B cell (primary cell): ENCODE measurements around the gene SFTPD. TPM values are rescaled to one million over a fixed set of nuclear protein-coding genes. Genes with fewer than 3 reads are reported as not detected.

Experiments
- ATAC-seq: fragments of 200-7000 bp; cut with Tn5 transposase; one replicate; pipeline ENCODE4 v1.10.0; 2021; ENCODE audit warnings: low read depth, mild to moderate bottlenecking, moderate number of reproducible peaks, moderate library complexity
- CTCF ChIA-PET: fragments of 350-600 bp; sonication (Branson Sonifier 250); formaldehyde crosslinking; loops from one replicate; lab custom pipeline; 2021; ENCODE audit warnings: antibody characterized with exemption, inconsistent platforms; lab: Charles Lee
- POLR2A ChIA-PET: fragments of 350-600 bp; sonication (Branson Sonifier 250); formaldehyde crosslinking; loops from one replicate; lab custom pipeline; 2021; ENCODE audit warnings: antibody characterized with exemption; lab: Charles Lee
- DNase-seq: peaks from one replicate; pipeline ENCODE4 v3.0.0; 2013
- H2AFZ ChIP-seq: 2 replicates; pipeline ENCODE4 v1.6.1; 2012; ENCODE audit warnings: mild to moderate bottlenecking, low read depth, low read length; ENCODE audit not compliant: insufficient read depth, poor library complexity, severe bottlenecking
- H3K27ac ChIP-seq, 2 donors: 1 replicate in 1 of 2; 2 replicates in 1 of 2; pipeline ENCODE4 v1.5.1; 2012 to 2013; ENCODE audit warnings: low read length in 2 of 2, mild to moderate bottlenecking in 2 of 2, moderate library complexity in 1 of 2
- H3K27me3 ChIP-seq, 4 experiments: fragments of 200-600 bp in 1 of 4; sonication (generic) in 1 of 4; replicated peaks in 1 of 4; 1 replicate in 2 of 4; 2 replicates in 2 of 4; pipeline versions ENCODE4 v1.6.1 to v1.7.0; 2013 to 2016; ENCODE audit warnings: low read length in 3 of 4, mild to moderate bottlenecking in 2 of 4, mixed read lengths in 1 of 4, moderate library complexity in 1 of 4; ENCODE audit not compliant: insufficient read depth in 4 of 4, control insufficient read depth in 3 of 4; ENCODE audit errors: control extremely low read depth in 1 of 4
- H3K36me3 ChIP-seq, 2 experiments: replicated peaks in 1 of 2; 1 replicate in 1 of 2; 2 replicates in 1 of 2; pipeline versions ENCODE4 v1.6.1 to v1.7.1; 2013; ENCODE audit warnings: low read length in 1 of 2; ENCODE audit not compliant: insufficient read depth in 2 of 2, control insufficient read depth in 1 of 2; ENCODE audit errors: control extremely low read depth in 1 of 2, extremely low read depth in 1 of 2
- H3K4me1 ChIP-seq, 2 donors: fragments of 200-600 bp in 1 of 2; sonication (generic) in 1 of 2; 1 replicate in 1 of 2; 2 replicates in 1 of 2; pipeline versions ENCODE4 v1.5.1 to v1.6.1; 2013 to 2017; ENCODE audit warnings: low read length in 2 of 2; ENCODE audit not compliant: control insufficient read depth in 2 of 2, insufficient read depth in 2 of 2
- H3K4me2 ChIP-seq: replicated peaks from 2 replicates; pipeline ENCODE3; 2012; ENCODE audit warnings: mild to moderate bottlenecking, low read depth, low read length; ENCODE audit not compliant: poor library complexity, severe bottlenecking
- H3K4me3 ChIP-seq, 5 experiments: fragments of 200-600 bp in 1 of 5; sonication (generic) in 1 of 5; 1 replicate in 3 of 5; 2 replicates in 2 of 5; pipeline versions ENCODE4 v1.5.1 to v1.7.0; 2011 to 2016; ENCODE audit warnings: low read length in 4 of 5, mild to moderate bottlenecking in 4 of 5, low read depth in 2 of 5, control low read depth in 1 of 5, moderate library complexity in 1 of 5; ENCODE audit not compliant: insufficient read depth in 1 of 5; ENCODE audit errors: control extremely low read depth in 1 of 5, extremely low read depth in 1 of 5
- H3K79me2 ChIP-seq: fragments of 200-600 bp; sonication (generic); one replicate; pipeline ENCODE4 v1.6.0; 2016; ENCODE audit warnings: low read length; ENCODE audit not compliant: control insufficient read depth, insufficient read depth
- H3K9ac ChIP-seq: fragments of 200-600 bp; sonication (generic); 2 replicates; pipeline ENCODE4 v1.6.1; 2017; ENCODE audit warnings: mild to moderate bottlenecking, low read length, moderate library complexity
- H3K9me3 ChIP-seq, 3 donors: one replicate each; pipeline versions ENCODE4 v1.6.1 to v1.7.1; 2013; ENCODE audit warnings: low read length in 2 of 3; ENCODE audit not compliant: control insufficient read depth in 2 of 3, insufficient read depth in 1 of 3; ENCODE audit errors: control extremely low read depth in 1 of 3
- H4K20me1 ChIP-seq: 2 replicates; pipeline ENCODE4 v1.6.0; 2012; ENCODE audit warnings: mild to moderate bottlenecking, low read length; ENCODE audit not compliant: insufficient read depth, control insufficient read depth, poor library complexity, severe bottlenecking
- H3K27ac Mint-ChIP-seq: one replicate; pipeline ENCODE4 v1.8.0; 2021; ENCODE audit warnings: mixed read lengths
- H3K27me3 Mint-ChIP-seq: one replicate; pipeline ENCODE4 v1.8.0; 2021; ENCODE audit warnings: mixed read lengths
- H3K4me1 Mint-ChIP-seq: one replicate; pipeline ENCODE4 v1.8.0; 2021; ENCODE audit warnings: mixed read lengths
- H3K4me3 Mint-ChIP-seq: one replicate; pipeline ENCODE4 v1.8.0; 2021; ENCODE audit warnings: mixed read lengths
- H3K9me3 Mint-ChIP-seq: one replicate; pipeline ENCODE4 v1.8.0; 2022; ENCODE audit warnings: mixed read lengths; ENCODE audit not compliant: insufficient read depth
- EZH2 ChIP-seq: IDR thresholded peaks from 2 replicates; pipeline ENCODE4 v1.6.1; 2012; ENCODE audit warnings: borderline replicate concordance, low read depth, mild to moderate bottlenecking, moderate library complexity, low read length; ENCODE audit not compliant: insufficient read depth, poor library complexity, severe bottlenecking
- WGBS: methylation state at CpG from one replicate; pipeline ENCODE4 v1.1.5; 2013; ENCODE audit warnings: missing lambda C conversion rate; ENCODE audit not compliant: insufficient coverage; 5-methylcytosine and 5-hydroxymethylcytosine counted together
- intact Hi-C: fragments of 100-400 bp; cut with micrococcal nuclease; formaldehyde crosslinking; loops from one replicate; pipeline ENCODE4 v1.10.0; 2022
- polyA plus RNA-seq: library from polyadenylated mRNA; depleted of rRNA; stranded (reverse); fragments of >200 nt; gene quantifications from 2 replicates; pipeline ENCODE4 v1.2.3, GENCODE V29; 2012
- total RNA-seq, 2 donors: library from RNA; stranded (reverse); fragments of 120-200 nt in 1 of 2; gene quantifications; 1 replicate in 1 of 2; 2 replicates in 1 of 2; pipeline versions ENCODE4 v1.2.3 to v1.2.4, GENCODE V29; 2013 to 2022
- TF ChIP-seq, protein P1 (sequence below): fragments of 200-600 bp; IDR thresholded peaks from one replicate; pipeline ENCODE4 v1.8.0; 2022; ENCODE audit warnings: antibody characterized with exemption, mild to moderate bottlenecking

Gene SFTPD
- total and polyA plus RNA-seq, 2 donors (not counting 1 experiment from before 2014, with no cell fraction given) = 0.24 to 0.59 TPM

DNA sequence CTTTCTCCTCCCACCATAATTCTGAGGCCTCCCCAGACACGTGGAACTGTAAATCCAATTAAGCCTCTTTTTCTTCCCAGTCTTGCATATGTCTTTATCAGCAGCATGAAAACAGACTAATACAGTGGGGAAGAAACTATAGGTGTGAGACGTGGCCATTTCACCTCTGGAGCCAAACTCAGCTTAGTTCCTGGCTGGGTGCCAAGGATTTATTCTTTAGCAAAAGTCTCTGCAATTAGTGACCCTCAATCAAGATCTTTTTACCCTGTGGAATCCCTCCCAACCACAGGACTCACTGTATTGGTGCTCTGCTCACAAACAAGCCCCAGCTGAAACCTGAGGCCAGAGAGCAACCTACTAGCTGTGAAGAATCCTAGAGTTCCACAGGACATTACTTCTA lies 28.1 kb upstream of the SFTPD start:
- H3K4me1 Mint-ChIP-seq = peaks cover 6% of the 10 kb centered on the region
- H3K27ac ChIP-seq = no peak overlapping the region
- H3K4me1 ChIP-seq = peaks cover 5 to 7% of the 10 kb centered on the region in 2 donors
- H3K4me2 ChIP-seq = no peak overlapping the region
- H3K4me3 Mint-ChIP-seq = no peak overlapping the region
- H3K9ac ChIP-seq = no peak overlapping the region
- H3K27ac Mint-ChIP-seq = no peak overlapping the region
- H4K20me1 ChIP-seq = no peaks in the 10 kb centered on the region
- ATAC-seq (no peak), DNase-seq (no peak)
- CTCF ChIA-PET = no interaction called here
- POLR2A ChIA-PET = no interaction called here
- intact Hi-C loops = no loop called here
- H3K9me3 ChIP-seq = peaks cover 5 to 11% (median 9%) of the 10 kb centered on the region in 3 donors
- H3K36me3 ChIP-seq = no peaks in the 10 kb centered on the region
- H2AFZ ChIP-seq = no peak overlapping the region
- peaks cover 10% of the 10 kb centered on the region for H3K9me3 Mint-ChIP-seq
- H3K27me3 Mint-ChIP-seq = peaks cover 61% of the 10 kb centered on the region
- no peaks in the 10 kb centered on the region for H3K79me2 ChIP-seq
- H3K4me3 ChIP-seq = no peak overlapping the region
- peaks cover 0 to 39% (median 5%) of the 10 kb centered on the region in 4 experiments for H3K27me3 ChIP-seq
- TF ChIP-seq, protein P1, sequence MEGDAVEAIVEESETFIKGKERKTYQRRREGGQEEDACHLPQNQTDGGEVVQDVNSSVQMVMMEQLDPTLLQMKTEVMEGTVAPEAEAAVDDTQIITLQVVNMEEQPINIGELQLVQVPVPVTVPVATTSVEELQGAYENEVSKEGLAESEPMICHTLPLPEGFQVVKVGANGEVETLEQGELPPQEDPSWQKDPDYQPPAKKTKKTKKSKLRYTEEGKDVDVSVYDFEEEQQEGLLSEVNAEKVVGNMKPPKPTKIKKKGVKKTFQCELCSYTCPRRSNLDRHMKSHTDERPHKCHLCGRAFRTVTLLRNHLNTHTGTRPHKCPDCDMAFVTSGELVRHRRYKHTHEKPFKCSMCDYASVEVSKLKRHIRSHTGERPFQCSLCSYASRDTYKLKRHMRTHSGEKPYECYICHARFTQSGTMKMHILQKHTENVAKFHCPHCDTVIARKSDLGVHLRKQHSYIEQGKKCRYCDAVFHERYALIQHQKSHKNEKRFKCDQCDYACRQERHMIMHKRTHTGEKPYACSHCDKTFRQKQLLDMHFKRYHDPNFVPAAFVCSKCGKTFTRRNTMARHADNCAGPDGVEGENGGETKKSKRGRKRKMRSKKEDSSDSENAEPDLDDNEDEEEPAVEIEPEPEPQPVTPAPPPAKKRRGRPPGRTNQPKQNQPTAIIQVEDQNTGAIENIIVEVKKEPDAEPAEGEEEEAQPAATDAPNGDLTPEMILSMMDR = no peak
- TF ChIP-seq EZH2 = no peak
- 100% methylated on average over 1 of the region's 2 CpGs for WGBS

DNA sequence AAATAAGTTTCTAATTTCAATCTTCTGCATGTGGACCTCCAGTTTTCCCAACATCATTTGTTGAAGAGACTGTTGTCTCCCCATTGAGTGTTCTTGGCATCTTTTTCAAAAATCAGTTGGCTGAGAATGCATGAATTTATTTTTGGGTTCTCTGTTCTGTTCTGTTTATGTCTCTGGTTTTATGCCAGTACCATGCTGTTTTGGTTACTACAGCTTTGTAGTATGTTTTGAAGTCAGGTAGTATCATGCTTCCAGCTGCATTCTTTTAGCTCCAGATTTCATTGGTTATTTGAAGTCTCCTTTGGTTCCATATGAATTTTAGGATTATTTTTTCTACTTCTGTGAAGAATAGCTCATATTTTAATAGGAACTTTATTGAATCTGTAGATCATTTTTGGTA lies 21.2 kb upstream of the SFTPD start:
- no peak for DNase-seq
- CTCF ChIA-PET = no interaction called here
- H3K79me2 ChIP-seq = no peaks in the 10 kb centered on the region

More for the DNA sequence above, 21.2 kb upstream of the SFTPD start:
- peaks cover 0 to 4% (median 3%) of the 10 kb centered on the region in 4 experiments for H3K27me3 ChIP-seq
- Mint-ChIP-seq H3K9me3 (peaks cover 9% of the 10 kb centered on the region), H3K4me1 (no peaks in the 10 kb centered on the region), H3K27ac (no peak overlapping the region), H3K4me3 (no peak overlapping the region), H3K27me3 (peaks cover 22% of the 10 kb centered on the region)
- TF ChIP-seq, protein P1 = no peak
- no peak for TF ChIP-seq EZH2
- no peak overlapping the region for H3K4me3 ChIP-seq
- H4K20me1 ChIP-seq = no peaks in the 10 kb centered on the region
- H3K4me2 ChIP-seq = no peak overlapping the region
- no peak overlapping the region for H2AFZ ChIP-seq
- H3K9ac ChIP-seq = no peak overlapping the region
- H3K9me3 ChIP-seq = peaks cover 0 to 3% (median 0%) of the 10 kb centered on the region in 3 donors
- POLR2A ChIA-PET = no interaction called here
- H3K27ac ChIP-seq = no peak overlapping the region
- no peak for ATAC-seq
- H3K36me3 ChIP-seq = no peaks in the 10 kb centered on the region
- intact Hi-C loops = no loop called here
- H3K4me1 ChIP-seq = no peaks in the 10 kb centered on the region
